Large intestine (tissue), 3 donors: ENCODE data around the gene RAPGEF2. TPM values are rescaled to one million over a fixed set of nuclear protein-coding genes. Genes with fewer than 3 reads are reported as not detected.
"Not testable (repeated sequence)": the region's sequence is repeated elsewhere in the genome, so short reads cannot be mapped to it uniquely, and the experiment has no call there.

Source experiments
- DNase-seq, 2 donors: peaks; one replicate each; pipeline versions ENCODE4 v3.0.0 to v3.0.0-alpha.2; 2013
- H3K27ac ChIP-seq: one replicate; pipeline ENCODE4 v1.5.1; 2013; ENCODE audit warnings: low read length
- H3K27me3 ChIP-seq: 2 replicates; pipeline ENCODE4 v1.6.1; 2013; ENCODE audit warnings: low read length; ENCODE audit not compliant: control insufficient read depth, insufficient read depth
- H3K36me3 ChIP-seq: 2 replicates; pipeline ENCODE4 v1.6.1; 2013; ENCODE audit warnings: low read length; ENCODE audit not compliant: control insufficient read depth, insufficient read depth
- H3K4me1 ChIP-seq: one replicate; pipeline ENCODE4 v1.6.1; 2013; ENCODE audit warnings: low read length; ENCODE audit not compliant: control insufficient read depth, insufficient read depth
- H3K4me3 ChIP-seq: one replicate; pipeline ENCODE4 v1.5.1; 2013; ENCODE audit warnings: low read length
- H3K9me3 ChIP-seq: one replicate; pipeline ENCODE4 v1.6.1; 2013; ENCODE audit warnings: mild to moderate bottlenecking, low read depth, low read length, moderate library complexity; ENCODE audit not compliant: control insufficient read depth
- WGBS: methylation state at CpG from one replicate; pipeline ENCODE4 v1.1.5; 2013; ENCODE audit warnings: low lambda C conversion rate; ENCODE audit not compliant: insufficient coverage; 5-methylcytosine and 5-hydroxymethylcytosine counted together
- polyA plus RNA-seq: library from polyadenylated mRNA; unstranded; fragments of 120-200 nt; gene quantifications from one replicate; pipeline ENCODE4 v1.2.1, GENCODE V29; 2013

RAPGEF2 gene
- polyA plus RNA-seq, 1 donor: 43.4 TPM

DNA sequence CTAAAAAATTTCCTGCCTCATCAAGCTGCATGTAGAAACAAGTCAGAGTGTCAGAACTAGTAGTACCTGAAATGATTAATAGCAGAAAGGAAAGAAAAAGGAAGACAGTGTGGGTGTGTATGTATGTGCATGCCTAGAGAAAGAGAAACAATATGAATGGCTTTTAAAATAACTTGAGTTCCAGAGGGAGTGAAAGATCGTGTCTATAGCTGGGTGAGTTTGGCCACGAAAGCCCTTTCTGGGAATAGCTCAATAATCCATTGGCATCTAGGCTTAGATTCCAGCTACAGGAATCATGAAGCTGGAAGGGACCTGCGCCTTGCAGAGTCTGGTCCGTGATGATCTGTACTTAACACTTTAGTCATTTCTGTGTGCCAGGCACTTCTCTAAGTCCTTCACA lies 195.6 kb downstream of the RAPGEF2 start:
- Histone ChIP-seq H3K9me3 (no peaks in the 10 kb centered on the region), H3K27me3 (no peaks in the 10 kb centered on the region), H3K4me3 (no peak overlapping the region), H3K36me3 (no peaks in the 10 kb centered on the region), H3K4me1 (no peaks in the 10 kb centered on the region), H3K27ac (no peak overlapping the region)
- no peak for DNase-seq
- 100% methylated on average over 1 of the region's 4 CpGs for WGBS

DNA sequence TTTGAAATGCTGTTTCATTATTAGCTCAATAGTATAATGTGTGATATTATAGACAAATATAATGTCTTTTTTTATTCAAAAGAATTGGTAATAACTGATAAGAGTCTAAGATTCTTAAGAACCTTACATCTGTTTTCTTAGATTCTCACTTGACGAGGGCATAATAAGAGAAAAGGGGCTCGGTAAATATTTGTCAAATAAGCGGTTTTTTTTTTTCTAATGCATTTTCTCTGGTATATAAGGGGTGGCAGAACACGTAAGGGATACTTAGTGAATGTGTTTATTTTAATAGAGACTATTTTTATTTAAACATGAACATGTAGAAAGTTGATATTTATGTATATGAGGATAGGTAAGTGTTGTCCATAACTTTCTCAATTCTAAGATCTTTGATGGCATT lies 200.6 kb downstream of the RAPGEF2 start:
- H3K9me3 ChIP-seq: no peaks in the 10 kb centered on the region
- no peaks in the 10 kb centered on the region for H3K4me1 ChIP-seq
- 100% methylated on average over 3 of the region's 4 CpGs for WGBS
- no peak overlapping the region for H3K27ac ChIP-seq
- peaks cover 6% of the 10 kb centered on the region for H3K36me3 ChIP-seq
- H3K4me3 ChIP-seq: no peak overlapping the region
- no peaks in the 10 kb centered on the region for H3K27me3 ChIP-seq
- no peak for DNase-seq

DNA sequence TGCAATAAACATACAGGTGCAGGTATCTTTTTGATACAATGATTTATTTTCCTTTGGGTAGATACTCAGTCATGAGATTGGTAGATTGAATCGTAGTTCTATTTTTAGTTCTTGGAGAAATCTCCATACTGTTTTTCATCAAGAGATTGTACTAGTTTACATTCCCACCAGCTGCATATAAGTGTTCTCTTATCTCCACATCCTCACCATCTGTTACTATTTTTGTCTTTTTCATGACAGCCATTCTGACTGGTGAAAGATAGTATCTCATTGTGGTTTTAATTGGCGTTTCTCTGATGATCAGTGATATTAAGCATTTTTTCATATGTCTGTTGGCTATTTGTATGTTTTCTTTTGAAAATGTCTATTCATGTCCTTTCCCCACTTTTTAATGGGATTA lies 202.2 kb downstream of the RAPGEF2 start:
- DNase-seq: no peak
- 100% methylated on average over 1 of the region's 2 CpGs for WGBS
- Histone ChIP-seq H3K27me3 (no peaks in the 10 kb centered on the region), H3K4me1 (no peaks in the 10 kb centered on the region), H3K27ac (no peak overlapping the region), H3K36me3 (peaks cover 6% of the 10 kb centered on the region), H3K4me3 (no peak overlapping the region), H3K9me3 (no peaks in the 10 kb centered on the region)

DNA sequence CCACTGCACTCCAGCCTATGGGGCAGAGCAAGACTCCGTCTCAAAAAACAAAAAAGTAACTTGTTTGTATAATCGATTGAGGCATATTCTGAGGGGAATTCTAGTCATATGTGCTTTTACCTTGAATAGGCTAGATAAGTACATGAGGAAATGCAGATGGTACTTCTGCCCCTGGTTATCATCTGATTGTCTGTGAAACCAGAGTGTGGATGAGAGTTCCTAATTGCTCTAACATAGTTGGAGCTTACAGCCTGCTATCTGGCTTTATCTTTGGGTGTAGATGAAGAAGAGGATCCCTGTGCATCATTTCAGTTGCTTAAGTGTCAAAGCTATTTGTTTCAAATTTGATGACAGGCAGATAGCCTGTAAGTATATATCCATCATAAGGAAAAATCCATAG lies 205.1 kb downstream of the RAPGEF2 start:
- Histone ChIP-seq H3K36me3 (peaks cover 6% of the 10 kb centered on the region), H3K4me3 (no peak overlapping the region), H3K9me3 (no peaks in the 10 kb centered on the region), H3K4me1 (no peaks in the 10 kb centered on the region), H3K27ac (no peak overlapping the region), H3K27me3 (no peaks in the 10 kb centered on the region)
- WGBS: no CpG with 5 or more reads among the region's 2 CpGs
- no peak for DNase-seq

DNA sequence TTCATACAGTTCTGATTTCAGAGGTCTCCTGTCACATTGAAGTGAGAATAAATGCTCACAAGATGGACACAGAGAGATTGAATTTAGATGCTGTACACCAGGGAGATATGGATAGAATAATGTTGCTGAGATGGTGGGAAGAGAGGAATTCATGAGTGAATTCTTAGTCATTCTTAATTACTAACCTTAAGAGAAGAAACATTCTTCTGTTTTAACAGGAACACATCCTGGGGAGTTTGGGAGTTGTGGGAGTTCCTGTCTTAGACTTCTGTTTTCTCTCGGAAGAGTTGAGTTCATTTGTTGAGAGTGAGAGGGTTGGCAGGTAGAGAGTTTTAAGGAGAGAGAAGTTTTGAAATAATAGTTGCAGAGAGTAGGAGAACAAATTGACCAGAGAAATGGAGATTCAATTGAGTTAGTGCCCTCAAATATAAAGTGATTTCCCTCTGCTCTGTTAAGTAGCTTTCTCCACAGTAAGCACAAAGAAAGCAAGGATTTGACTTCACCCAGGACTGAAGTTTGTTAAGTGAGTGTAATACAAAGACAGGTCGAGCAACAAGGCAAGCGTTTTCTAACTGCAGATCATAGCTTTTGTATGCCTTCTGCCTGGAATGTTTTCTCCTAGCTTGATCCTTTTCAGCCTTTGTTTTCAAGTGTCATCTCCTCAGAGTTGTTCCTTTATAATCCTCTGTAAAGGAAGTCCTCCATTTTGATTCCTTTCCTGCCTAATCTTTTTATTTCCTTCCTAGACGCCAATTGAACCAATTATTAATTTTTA lies 205.9 kb downstream of the RAPGEF2 start:
- Histone ChIP-seq H3K9me3 (no peaks in the 10 kb centered on the region), H3K4me3 (no peak overlapping the region), H3K27ac (no peak overlapping the region), H3K36me3 (peaks cover 6% of the 10 kb centered on the region), H3K4me1 (no peaks in the 10 kb centered on the region), H3K27me3 (no peaks in the 10 kb centered on the region)
- WGBS: 100% methylated on average over 1 of the region's 4 CpGs
- no peak for DNase-seq

DNA sequence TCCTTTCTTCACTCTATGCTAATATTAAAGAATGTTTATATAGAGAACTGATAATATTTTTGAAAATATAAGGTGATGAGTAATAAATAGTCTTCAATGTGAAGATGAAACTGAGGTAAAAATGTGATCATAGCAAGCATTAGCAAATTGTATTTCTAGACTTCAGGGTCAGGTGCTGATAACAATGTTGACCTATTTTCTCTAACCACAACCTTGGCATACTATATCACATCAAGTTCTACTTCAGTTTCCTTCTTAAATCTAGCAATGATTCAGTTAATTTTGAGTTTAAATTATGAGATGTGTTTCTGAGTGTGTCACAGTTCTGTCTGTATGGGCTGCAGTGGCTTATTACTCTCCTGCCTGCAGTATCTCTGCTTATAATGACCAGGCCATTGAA lies 209.4 kb downstream of the RAPGEF2 start:
- no peaks in the 10 kb centered on the region for H3K9me3 ChIP-seq
- peak in 1 of 2 donors; percentile 11 for DNase-seq
- H3K4me1 ChIP-seq: no peaks in the 10 kb centered on the region
- H3K27ac ChIP-seq: no peak overlapping the region
- no peak overlapping the region for H3K4me3 ChIP-seq
- peaks cover 10% of the 10 kb centered on the region for H3K36me3 ChIP-seq
- H3K27me3 ChIP-seq: no peaks in the 10 kb centered on the region

DNA sequence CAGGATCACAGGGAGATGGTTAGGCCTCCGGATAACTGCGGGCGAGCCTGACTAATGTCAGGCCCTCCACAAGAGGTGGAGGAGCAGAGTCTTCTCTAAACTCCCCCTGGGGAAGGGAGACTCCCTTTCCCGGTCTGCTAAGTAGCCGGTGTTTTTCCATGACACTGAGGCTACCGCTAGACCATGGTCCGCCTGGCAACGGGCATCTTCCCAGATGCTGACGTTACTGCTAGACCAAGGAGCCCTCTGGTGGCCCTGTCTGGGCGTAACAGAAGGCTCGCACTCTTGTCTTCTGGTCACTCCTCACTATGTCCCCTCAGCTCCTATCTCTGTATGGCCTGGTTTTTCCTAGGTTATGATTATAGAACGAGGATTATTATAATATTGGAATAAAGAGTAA lies 213.0 kb downstream of the RAPGEF2 start:
- H3K27me3 ChIP-seq, H3K4me1 ChIP-seq, DNase-seq, H3K4me3 ChIP-seq, H3K9me3 ChIP-seq, H3K27ac ChIP-seq: not testable (repeated sequence)
- WGBS: no CpG with 5 or more reads among the region's 12 CpGs
- peaks cover 10% of the 10 kb centered on the region for H3K36me3 ChIP-seq

DNA sequence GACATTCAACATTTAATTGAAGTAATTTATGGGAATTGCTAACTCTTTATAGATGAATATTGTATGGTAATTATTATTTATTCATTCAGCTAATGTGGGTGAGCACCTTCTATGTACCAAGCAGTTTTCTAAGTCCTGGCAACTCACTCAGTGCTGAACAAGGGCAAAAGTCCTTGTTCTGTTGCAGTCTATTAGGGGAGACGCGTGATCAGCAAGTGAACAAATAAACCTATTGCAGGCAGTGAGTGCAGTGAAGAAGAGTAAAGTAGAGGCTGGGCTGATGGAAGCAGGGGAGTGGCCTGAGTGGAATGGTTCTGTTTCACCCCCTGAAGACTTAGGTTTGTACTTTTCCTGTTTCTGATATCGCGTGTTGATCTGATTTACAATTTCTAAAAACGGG lies 214.3 kb downstream of the RAPGEF2 start:
- H3K9me3 ChIP-seq: no peaks in the 10 kb centered on the region
- no peaks in the 10 kb centered on the region for H3K27me3 ChIP-seq
- 85% methylated on average over 3 of the region's 5 CpGs for WGBS
- H3K4me3 ChIP-seq: no peak overlapping the region
- H3K27ac ChIP-seq: peak overlapping the region; percentile 43
- H3K36me3 ChIP-seq: peaks cover 10% of the 10 kb centered on the region
- no peaks in the 10 kb centered on the region for H3K4me1 ChIP-seq
- DNase-seq: peak; percentile 36 to 67

DNA sequence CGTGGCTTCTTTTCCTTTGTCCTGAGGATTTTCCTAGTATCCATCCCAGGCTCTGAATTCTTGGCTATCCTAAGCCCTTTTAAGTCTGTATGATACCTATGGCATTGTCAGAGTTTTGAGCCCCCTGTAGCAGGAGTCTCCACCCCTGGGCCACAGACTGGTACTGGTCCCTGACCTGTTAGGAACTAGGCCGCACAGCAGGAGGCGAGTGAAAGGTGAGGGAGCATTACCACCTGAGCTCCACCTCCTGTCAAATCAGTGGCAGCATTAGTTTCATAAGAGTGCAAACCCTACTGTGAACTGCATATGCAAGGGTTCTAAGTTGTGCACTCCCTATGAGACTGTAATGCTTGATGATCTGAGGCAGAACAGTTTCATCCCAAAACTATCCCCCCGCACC lies 216.1 kb downstream of the RAPGEF2 start:
- Histone ChIP-seq H3K27ac (no peak overlapping the region), H3K27me3 (no peaks in the 10 kb centered on the region), H3K36me3 (peaks cover 16% of the 10 kb centered on the region), H3K4me3 (no peak overlapping the region), H3K4me1 (no peaks in the 10 kb centered on the region), H3K9me3 (no peaks in the 10 kb centered on the region)
- no CpG with 5 or more reads among the region's 4 CpGs for WGBS
- DNase-seq: no peak

DNA sequence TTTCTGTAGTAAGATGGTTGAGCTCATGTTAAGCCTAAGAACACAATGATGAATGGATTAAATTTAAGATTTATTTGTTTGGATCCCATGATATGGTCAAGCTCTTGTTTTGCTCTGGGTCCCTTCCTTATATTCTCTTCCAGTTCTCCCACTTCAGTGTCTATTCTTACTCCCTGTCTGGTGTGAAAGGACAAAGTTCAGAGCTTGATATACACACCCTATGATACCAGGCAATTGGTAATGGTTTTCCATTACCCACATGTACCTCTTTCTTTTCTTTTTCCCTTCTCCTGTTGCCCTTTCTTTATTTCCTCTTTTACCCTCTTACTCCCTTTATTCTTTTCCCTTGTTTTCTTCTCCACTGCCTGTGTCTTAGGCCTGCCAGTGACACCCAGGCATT lies 223.6 kb downstream of the RAPGEF2 start:
- Histone ChIP-seq H3K4me3 (no peak overlapping the region), H3K27me3 (no peaks in the 10 kb centered on the region), H3K36me3 (peaks cover 15% of the 10 kb centered on the region), H3K27ac (peak overlapping the region; percentile 26), H3K9me3 (no peaks in the 10 kb centered on the region), H3K4me1 (no peaks in the 10 kb centered on the region)
- DNase-seq: peak; percentile 16 to 64

DNA sequence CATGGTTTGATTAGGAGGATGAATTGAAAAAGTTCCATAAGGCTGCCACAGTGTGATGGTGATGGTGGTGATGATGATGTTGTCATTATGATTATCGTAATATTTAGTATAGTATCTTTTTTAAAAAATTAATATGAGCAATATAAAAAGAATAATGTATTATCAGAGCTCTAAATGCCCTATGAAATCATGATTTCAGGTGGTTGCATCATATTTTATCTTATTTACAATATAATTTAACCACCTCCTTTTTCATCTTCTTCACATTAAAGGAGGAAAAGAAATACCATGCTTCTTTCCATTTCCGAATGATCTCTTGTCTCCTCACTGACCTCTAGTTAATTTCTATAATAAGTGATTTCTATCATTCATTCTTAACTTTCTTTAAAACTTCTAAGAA lies 225.9 kb downstream of the RAPGEF2 start:
- Histone ChIP-seq H3K27me3 (no peaks in the 10 kb centered on the region), H3K9me3 (no peaks in the 10 kb centered on the region), H3K27ac (no peak overlapping the region), H3K36me3 (peaks cover 18% of the 10 kb centered on the region), H3K4me1 (no peaks in the 10 kb centered on the region), H3K4me3 (no peak overlapping the region)
- DNase-seq: no peak
- WGBS: 90% methylated on average over 2 of the region's 2 CpGs
